Stimulated activated naive CD8-positive, alpha-beta T cell treated with anti-CD3 and anti-CD28 coated beads, Interleukin-15, Interleukin-2, amounts not matched to agents 100 ng/mL and 50 ng/mL, for 24 hours (primary cell): Measurements from ENCODE around the gene POLR3GL.
"Not testable (repeated sequence)": the region's sequence is repeated elsewhere in the genome, so short reads cannot be mapped to it uniquely, and the experiment has no call there.

Source experiments
- H3K27ac Mint-ChIP-seq: one replicate; pipeline ENCODE4 v1.8.0; 2021; ENCODE audit warnings: mild to moderate bottlenecking, mixed read lengths
- H3K27me3 Mint-ChIP-seq: one replicate; pipeline ENCODE4 v1.8.0; 2021; ENCODE audit warnings: mixed read lengths
- H3K36me3 Mint-ChIP-seq: one replicate; pipeline ENCODE4 v1.8.0; 2021; ENCODE audit warnings: low read depth, mixed read lengths
- H3K4me1 Mint-ChIP-seq: one replicate; pipeline ENCODE4 v1.8.0; 2021; ENCODE audit warnings: low read depth, mixed read lengths
- H3K4me3 Mint-ChIP-seq: one replicate; pipeline ENCODE4 v1.8.0; 2021; ENCODE audit warnings: mild to moderate bottlenecking, mixed read lengths
- H3K9me3 Mint-ChIP-seq: one replicate; pipeline ENCODE4 v1.8.0; 2021; ENCODE audit warnings: mixed read lengths

The POLR3GL gene

DNA sequence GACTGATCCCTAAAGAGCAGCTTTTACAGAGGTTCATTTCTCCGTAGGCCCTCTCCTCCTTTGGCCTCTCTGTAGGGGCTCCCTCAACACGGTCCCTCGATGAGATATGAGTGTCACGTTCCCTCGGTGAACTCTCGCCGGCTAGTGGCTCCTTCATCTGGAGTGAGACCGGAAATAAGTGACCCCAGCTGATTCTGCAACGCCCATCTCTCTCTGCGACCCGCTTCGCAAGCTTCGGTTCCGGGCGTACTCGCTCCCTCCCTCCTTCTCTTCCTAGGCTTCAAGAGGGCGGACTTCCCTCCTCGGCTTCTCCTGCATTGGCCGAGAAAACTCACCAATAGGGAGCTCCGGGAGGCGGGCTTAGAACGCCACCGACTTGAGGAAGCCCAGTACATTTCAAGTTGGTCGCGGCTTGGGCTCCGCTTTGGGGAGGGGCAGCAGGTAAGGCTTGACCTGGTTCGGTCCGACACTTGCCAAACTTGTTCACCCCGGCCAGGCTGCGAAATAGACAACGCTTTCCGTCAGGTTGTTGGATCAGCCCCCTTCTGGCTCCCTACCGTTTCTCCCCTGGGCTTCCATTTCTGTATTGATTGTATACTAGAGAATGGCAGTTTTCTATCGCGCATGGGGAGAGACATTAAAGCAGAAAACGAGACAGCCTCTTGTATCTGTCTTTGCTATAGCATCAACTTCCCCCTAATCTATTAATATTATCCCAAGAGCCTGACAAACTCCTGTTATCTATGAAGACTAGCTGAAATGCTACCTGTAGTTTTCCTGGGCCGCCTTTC lies at the start of gene POLR3GL, which contains the start of gene ANKRD34A:
TSS of gene POLR3GL (plus strand) at position 363 of the 791 bp plus-strand sequence. CDS start 10,176 bp downstream, outside the sequence.
TSS of gene ANKRD34A (minus strand) at position 248 of the 791 bp plus-strand sequence. CDS start 2,816 bp downstream, outside the sequence.
- peaks cover 46% of the 10 kb centered on the region for H3K4me1 Mint-ChIP-seq
- no peaks in the 10 kb centered on the region for H3K27me3 Mint-ChIP-seq
- no peaks in the 10 kb centered on the region for H3K9me3 Mint-ChIP-seq
- peaks cover 12% of the 10 kb centered on the region for H3K36me3 Mint-ChIP-seq
- peak within 1 kb of the TSS; percentile 86 for H3K27ac Mint-ChIP-seq
- H3K4me3 Mint-ChIP-seq, result peak within 1 kb of the TSS; percentile 97

- Mint-ChIP-seq H3K27ac (peak overlapping the region; percentile 89), H3K9me3 (no peaks in the 10 kb centered on the region), H3K27me3 (no peaks in the 10 kb centered on the region), H3K4me3 (peak overlapping the region; percentile 93), H3K36me3 (peaks cover 32% of the 10 kb centered on the region), H3K4me1 (peaks cover 51% of the 10 kb centered on the region)
Measured at GRCh38 chr1:145916745-145917144, 47.7 kb upstream of the POLR3GL start.

DNA sequence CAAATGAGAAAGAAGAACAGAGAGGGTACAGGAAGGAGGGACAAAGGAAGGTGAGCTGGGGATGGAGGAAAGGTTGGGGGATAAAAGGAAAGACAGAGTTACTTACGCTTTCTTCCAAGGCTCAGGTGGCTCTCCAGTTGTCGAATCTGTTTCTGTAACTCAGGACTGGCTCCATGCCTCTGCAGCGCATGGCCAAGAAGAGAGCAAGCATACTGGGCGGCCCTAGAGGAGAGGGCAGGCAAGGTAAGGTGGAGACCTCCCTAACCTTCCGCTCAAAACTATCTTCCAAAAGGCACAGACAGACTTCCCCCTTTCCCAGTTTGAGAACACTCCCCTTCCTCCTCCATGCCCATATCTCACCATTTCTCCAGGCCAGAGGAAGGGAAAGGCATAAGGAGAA lies 46.9 kb upstream of the POLR3GL start:
- H3K4me3 Mint-ChIP-seq, result peak overlapping the region; percentile 93
- H3K9me3 Mint-ChIP-seq, result no peaks in the 10 kb centered on the region
- H3K27ac Mint-ChIP-seq, result peak overlapping the region; percentile 90
- no peaks in the 10 kb centered on the region for H3K27me3 Mint-ChIP-seq
- peaks cover 28% of the 10 kb centered on the region for H3K36me3 Mint-ChIP-seq
- H3K4me1 Mint-ChIP-seq, result peaks cover 47% of the 10 kb centered on the region

GRCh38 chr1:145918144-145918991 lies 46.1 kb upstream of the POLR3GL start, which contains the start of gene PEX11B:
Gene PEX11B, minus strand, starts transcription at chr1:145918717. Its CDS starts 29 bp downstream, at chr1:145918688.
- Mint-ChIP-seq H3K9me3 (no peaks in the 10 kb centered on the region), H3K27ac (peak within 1 kb of the TSS; percentile 90), H3K27me3 (no peaks in the 10 kb centered on the region), H3K36me3 (peaks cover 36% of the 10 kb centered on the region), H3K4me3 (peak within 1 kb of the TSS; percentile 93), H3K4me1 (peaks cover 51% of the 10 kb centered on the region)

DNA sequence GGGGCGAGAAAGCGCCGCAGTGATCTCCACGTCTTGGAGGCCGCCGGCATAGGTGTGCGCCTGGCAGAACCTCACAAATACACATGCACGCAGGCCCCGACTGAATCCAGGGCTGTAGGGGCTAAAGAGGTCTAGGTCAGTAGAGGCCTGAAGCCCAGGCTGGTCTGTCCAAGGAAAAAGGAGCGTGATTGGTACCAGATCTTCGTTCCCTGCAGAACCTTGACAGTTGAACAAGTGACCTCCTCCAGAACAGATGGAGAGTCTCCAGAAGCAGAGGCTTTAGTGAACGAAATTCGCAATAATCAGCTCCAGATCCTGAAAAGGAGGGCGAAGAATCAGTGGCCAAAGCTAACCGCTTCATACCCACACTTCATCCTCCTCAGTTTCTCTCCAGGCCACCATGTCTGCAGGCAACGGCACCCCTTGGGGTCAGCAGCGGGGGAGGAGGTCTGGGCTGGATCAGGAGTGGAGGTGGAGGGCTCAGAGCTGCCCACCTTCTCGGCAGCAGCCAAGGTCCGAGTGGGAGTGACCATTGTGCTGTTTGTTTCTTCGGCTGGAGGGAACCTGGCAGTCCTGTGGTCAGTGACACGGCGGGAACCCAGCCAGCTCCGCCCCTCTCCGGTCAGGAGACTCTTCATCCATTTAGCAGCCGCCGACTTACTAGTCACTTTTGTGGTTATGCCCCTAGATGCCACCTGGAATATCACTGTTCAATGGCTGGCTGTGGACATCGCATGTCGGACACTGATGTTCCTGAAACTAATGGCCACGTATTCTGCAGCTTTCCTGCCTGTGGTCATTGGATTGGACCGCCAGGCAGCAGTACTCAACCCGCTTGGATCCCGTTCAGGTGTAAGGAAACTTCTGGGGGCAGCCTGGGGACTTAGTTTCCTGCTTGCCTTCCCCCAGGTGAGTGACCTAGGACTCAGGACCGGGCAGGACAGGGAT lies 45.2 kb upstream of the POLR3GL start:
- H3K27me3 Mint-ChIP-seq, result no peaks in the 10 kb centered on the region

DNA sequence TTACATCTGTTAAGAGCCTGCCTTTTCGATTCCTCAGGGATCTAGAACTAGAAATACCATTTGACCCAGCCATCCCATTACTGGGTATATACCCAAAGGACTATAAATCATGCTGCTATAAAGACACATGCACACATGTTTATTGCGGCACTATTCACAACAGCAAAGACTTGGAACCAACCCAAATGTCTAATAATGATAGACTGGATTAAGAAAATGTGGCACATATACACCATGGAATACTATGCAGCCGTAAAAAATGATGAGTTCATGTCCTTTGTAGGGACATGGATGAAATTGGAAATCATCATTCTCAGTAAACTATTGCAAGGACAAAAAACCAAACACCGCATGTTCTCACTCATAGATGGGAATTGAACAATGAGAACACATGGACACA lies 44.2 kb upstream of the POLR3GL start:
- Mint-ChIP-seq H3K4me3 (peak overlapping the region; percentile 93), H3K27ac (peak overlapping the region; percentile 72), H3K4me1 (peaks cover 55% of the 10 kb centered on the region), H3K36me3 (peaks cover 34% of the 10 kb centered on the region)
- not testable (repeated sequence) for H3K27me3 Mint-ChIP-seq, H3K9me3 Mint-ChIP-seq

More for the DNA sequence above, 45.2 kb upstream of the POLR3GL start:
- Mint-ChIP-seq H3K36me3 (peaks cover 39% of the 10 kb centered on the region), H3K27ac (peak overlapping the region; percentile 90), H3K9me3 (no peaks in the 10 kb centered on the region), H3K4me3 (peak overlapping the region; percentile 93), H3K4me1 (peaks cover 55% of the 10 kb centered on the region)

- H3K9me3 Mint-ChIP-seq, result no peaks in the 10 kb centered on the region
- peaks cover 39% of the 10 kb centered on the region for H3K4me1 Mint-ChIP-seq
- H3K27ac Mint-ChIP-seq, result peak overlapping the region; percentile 21
- H3K36me3 Mint-ChIP-seq, result peaks cover 21% of the 10 kb centered on the region
- H3K27me3 Mint-ChIP-seq, result no peaks in the 10 kb centered on the region
- H3K4me3 Mint-ChIP-seq, result no peak overlapping the region
Measured at GRCh38 chr1:145922266-145922665, 42.2 kb upstream of the POLR3GL start.

- Mint-ChIP-seq H3K27me3 (no peaks in the 10 kb centered on the region), H3K36me3 (peaks cover 25% of the 10 kb centered on the region), H3K4me3 (no peak overlapping the region), H3K9me3 (no peaks in the 10 kb centered on the region), H3K27ac (no peak overlapping the region), H3K4me1 (peaks cover 17% of the 10 kb centered on the region)
Measured at GRCh38 chr1:145926686-145927062, 37.8 kb upstream of the POLR3GL start.

- peaks cover 22% of the 10 kb centered on the region for H3K4me1 Mint-ChIP-seq
- no peaks in the 10 kb centered on the region for H3K27me3 Mint-ChIP-seq
- H3K9me3 Mint-ChIP-seq, result no peaks in the 10 kb centered on the region
- peaks cover 27% of the 10 kb centered on the region for H3K36me3 Mint-ChIP-seq
- H3K27ac Mint-ChIP-seq, result no peak within 1 kb of the TSS
- no peak within 1 kb of the TSS for H3K4me3 Mint-ChIP-seq
Measured at GRCh38 chr1:145927063-145927886, 37.2 kb upstream of the POLR3GL start, which contains the start of gene RBM8A. Gene RBM8A, minus strand, starts transcription at chr1:145927484. Its CDS starts 58 bp downstream, at chr1:145927426.

DNA sequence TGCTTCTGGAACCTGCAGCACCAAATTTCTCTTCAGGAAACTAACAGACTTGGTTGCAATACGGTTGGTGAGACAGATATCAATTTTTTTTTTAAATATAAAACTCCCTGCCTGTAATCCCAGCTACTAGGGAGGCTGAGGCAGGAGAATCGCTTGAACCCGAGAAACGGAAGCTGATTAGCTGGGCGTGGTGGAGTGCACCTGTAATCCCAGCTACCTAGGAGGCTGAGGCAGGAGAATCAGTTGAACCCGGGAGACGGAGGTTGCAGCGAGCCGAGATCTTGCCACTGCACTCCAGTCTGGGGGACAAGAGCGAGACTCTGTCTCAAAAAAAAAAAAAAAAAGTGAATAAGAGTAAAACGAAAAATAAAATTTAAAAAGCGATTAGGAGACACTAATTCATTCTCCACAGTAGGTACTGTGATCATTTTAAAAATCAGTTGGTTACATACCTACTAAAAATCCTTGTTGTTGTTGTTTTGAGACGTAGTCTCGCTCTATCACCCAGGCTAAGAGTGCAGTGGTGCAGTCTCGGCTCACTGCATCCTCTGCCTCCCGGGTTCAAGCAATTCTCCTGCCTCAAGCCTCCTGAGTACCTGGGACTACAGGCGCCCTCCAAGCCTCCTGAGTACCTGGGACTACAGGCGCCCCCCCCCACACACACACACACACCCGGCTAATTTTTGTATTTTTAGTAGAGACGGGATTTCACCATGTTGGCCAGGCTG lies 36.4 kb upstream of the POLR3GL start:
- Mint-ChIP-seq H3K27me3 (no peaks in the 10 kb centered on the region), H3K4me3 (no peak overlapping the region), H3K9me3 (no peaks in the 10 kb centered on the region), H3K27ac (no peak overlapping the region), H3K4me1 (peaks cover 29% of the 10 kb centered on the region), H3K36me3 (peaks cover 22% of the 10 kb centered on the region)

DNA sequence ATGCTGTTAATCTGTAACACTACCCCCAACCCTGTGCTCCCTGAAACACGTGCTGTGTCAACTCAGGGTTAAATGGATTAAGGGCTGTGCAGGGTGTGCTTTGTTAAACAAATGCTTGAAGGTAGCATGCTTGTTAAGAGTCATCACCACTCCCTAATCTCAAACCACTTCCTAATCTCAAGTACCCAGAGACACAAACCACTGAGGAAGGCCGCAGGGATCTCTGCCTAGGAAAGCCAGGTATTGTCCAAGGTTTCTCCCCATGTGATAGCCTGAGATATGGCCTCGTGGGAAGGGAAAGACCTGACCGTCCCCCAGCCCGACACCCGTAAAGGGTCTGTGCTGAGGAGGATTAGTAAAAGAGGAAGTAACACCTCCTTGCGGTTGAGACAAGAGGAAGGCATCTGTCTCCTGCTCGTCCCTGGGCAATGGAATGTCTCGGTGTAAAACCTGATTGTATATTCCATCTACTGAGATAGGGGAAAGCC lies 31.9 kb upstream of the POLR3GL start:
- H3K27me3 Mint-ChIP-seq, H3K9me3 Mint-ChIP-seq: not testable (repeated sequence)
- H3K36me3 Mint-ChIP-seq, result peaks cover 45% of the 10 kb centered on the region
- H3K4me3 Mint-ChIP-seq, result peak overlapping the region; percentile 54
- H3K27ac Mint-ChIP-seq, result peak overlapping the region; percentile 84
- H3K4me1 Mint-ChIP-seq, result peaks cover 32% of the 10 kb centered on the region

DNA sequence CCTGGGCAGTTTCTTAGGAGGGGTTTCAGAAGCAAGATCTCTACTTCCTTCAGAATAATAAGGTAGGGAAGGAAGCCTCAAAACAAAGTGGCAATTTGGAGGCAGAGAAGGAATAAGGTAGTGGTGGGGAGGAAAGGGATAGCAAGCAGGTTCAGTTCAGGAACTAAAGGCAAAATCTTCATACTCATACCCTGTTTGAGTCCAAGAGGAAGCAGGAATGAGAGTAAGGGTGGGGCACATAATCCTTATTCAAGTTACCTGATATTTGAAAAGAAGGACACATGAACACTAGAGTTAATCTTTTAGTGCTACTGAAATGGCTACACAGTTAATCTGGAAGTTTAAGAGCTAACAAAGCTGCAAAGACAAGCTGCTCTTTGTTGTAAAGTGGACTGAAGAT lies 28.8 kb upstream of the POLR3GL start:
- H3K4me1 Mint-ChIP-seq, result peaks cover 24% of the 10 kb centered on the region
- peaks cover 46% of the 10 kb centered on the region for H3K36me3 Mint-ChIP-seq
- no peak overlapping the region for H3K4me3 Mint-ChIP-seq
- H3K27ac Mint-ChIP-seq, result no peak overlapping the region
- no peaks in the 10 kb centered on the region for H3K9me3 Mint-ChIP-seq
- H3K27me3 Mint-ChIP-seq, result no peaks in the 10 kb centered on the region

- peaks cover 24% of the 10 kb centered on the region for H3K4me1 Mint-ChIP-seq
- no peak overlapping the region for H3K27ac Mint-ChIP-seq
- no peaks in the 10 kb centered on the region for H3K27me3 Mint-ChIP-seq
- no peaks in the 10 kb centered on the region for H3K9me3 Mint-ChIP-seq
- no peak overlapping the region for H3K4me3 Mint-ChIP-seq
- H3K36me3 Mint-ChIP-seq, result peaks cover 44% of the 10 kb centered on the region
Measured at GRCh38 chr1:145936247-145936646, 28.2 kb upstream of the POLR3GL start.
